Measurements from ENCODE around the gene WNK1.

Gene WNK1

DNA sequence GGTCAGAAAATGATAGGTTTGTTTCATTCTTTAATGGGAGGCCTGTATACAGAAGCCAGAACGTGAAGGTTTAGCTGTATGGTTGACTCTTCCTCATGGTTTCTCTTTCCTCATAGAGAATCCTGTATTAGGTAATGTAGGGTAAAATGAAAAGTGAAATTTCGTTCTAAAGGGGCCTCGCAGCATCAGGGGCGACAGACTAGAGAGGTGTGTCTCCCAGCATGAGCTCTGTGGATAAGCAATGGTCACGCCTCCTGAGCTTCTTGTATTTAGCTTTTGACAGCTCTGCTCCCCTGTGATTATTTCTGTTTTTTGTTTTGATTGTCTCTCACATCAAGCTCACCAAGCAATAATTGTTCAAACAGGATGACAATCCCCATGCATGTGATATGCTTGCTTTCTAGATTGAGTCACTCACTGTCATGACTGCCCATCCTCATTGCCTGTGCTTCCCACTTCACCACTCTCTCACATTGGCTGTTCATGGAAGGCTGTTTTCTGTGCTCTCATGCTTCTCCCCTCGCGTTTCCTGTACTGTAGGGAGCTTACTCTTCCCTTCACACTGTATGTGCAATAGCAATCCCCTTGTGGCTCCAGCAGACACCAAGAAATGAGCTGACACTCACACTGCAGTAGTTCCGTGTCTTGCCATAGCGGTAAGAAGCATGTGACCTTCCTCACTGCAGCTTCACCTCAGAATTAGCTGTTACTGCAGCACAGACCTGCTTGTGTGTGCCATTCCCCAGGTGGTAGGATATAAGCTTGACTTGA, 153.1 kb downstream of the WNK1 start:
- Histone ChIP-seq H3K4me1 (ENCODE audit: control insufficient read depth in 2 of 2, insufficient read depth in 1 of 2, low read depth in 1 of 2, low read length in 2 of 2) (peaks cover 0 to 7% of the 10 kb centered on the region in 2 donors), H2AK5ac (ENCODE audit: low read depth, low read length) (no peak overlapping the region), H3K79me1 (ENCODE audit: low read depth, low read length) (no peaks in the 10 kb centered on the region), H3K9ac (ENCODE audit: low read depth, low read length, poor library complexity) (no peak overlapping the region), H3K27me3 (ENCODE audit: control insufficient read depth in 3 of 3, insufficient read depth in 3 of 3, low read depth in 1 of 3, low read length in 3 of 3) (no peaks in the 10 kb centered on the region), H2BK15ac (ENCODE audit: low read length) (no peak overlapping the region), H3K4ac (ENCODE audit: low read length) (no peak overlapping the region), H3K4me2 (ENCODE audit: insufficient read depth, low read length, poor library complexity, severe bottlenecking) (no peak overlapping the region), H3K18ac (ENCODE audit: low read length) (no peak overlapping the region), H3K36me3 (replicated peaks in 1 of 2; ENCODE audit: control insufficient read depth in 2 of 2, insufficient read depth in 2 of 2, low read length in 2 of 2) (peaks cover 37 to 98% of the 10 kb centered on the region in 2 donors), H3K27ac (replicated peaks; ENCODE audit: low read length) (no peak overlapping the region), H3K9me3 (replicated peaks in 1 of 2; ENCODE audit: control insufficient read depth in 2 of 2, insufficient read depth in 1 of 2, low read depth in 1 of 2, low read length in 2 of 2) (no peaks in the 10 kb centered on the region), H3K14ac (ENCODE audit: low read length) (no peak overlapping the region), H4K8ac (ENCODE audit: low read depth, low read length) (no peak overlapping the region), H2BK120ac (ENCODE audit: low read depth, low read length) (no peak overlapping the region), H4K91ac (ENCODE audit: low read depth, low read length, poor library complexity) (no peak overlapping the region), H2BK12ac (ENCODE audit: low read length) (no peak overlapping the region), H2AFZ (ENCODE audit: low read length) (no peak overlapping the region), H2BK5ac (ENCODE audit: low read length) (no peak overlapping the region), H3K23ac (ENCODE audit: low read depth, low read length, poor library complexity) (no peak overlapping the region), H3K4me3 (ENCODE audit: low read length in 2 of 2) (no peak overlapping the region)
- no peak for DNase-seq (ENCODE audit: low spot score)
- no CpG with 5 or more reads among the region's 9 CpGs for WGBS, 2 donors (ENCODE audit: extremely low coverage in 2 of 2, insufficient read length in 2 of 2, insufficient replicate concordance in 1 of 2)

DNA sequence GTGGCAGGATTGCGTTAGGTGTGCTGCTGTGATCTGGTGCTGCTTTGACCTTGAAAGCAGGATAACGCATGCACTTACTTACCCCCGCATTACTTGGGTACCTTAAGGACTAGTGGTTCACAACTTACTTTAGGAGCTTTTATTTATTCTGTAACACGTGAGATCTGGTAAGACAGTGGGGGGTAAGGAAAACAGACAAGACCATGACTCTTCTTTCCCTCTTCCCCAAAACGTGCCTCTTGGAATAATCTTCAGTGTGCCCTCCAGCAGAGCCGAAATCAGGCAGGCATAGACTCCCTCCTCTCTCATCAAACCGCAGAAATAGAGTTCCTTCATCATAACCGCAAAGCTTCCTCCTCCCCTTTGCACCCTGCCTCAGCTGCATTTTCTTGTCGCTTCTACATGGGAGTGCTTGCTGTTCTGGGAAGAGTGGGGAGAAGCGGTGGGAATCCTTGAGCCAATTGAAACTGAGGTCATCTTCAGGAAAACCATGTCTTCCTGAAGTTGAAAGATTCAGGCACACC, 153.7 kb downstream of the WNK1 start:
- no peaks in the 10 kb centered on the region for H3K79me1 ChIP-seq (ENCODE audit: low read depth, low read length)
- no peak overlapping the region for H2AK5ac ChIP-seq (ENCODE audit: low read depth, low read length)
- no peak for DNase-seq (ENCODE audit: low spot score)
- H3K27ac ChIP-seq (replicated peaks; ENCODE audit: low read length), result no peak overlapping the region
- no peak overlapping the region for H2BK12ac ChIP-seq (ENCODE audit: low read length)
- H3K9me3 ChIP-seq (replicated peaks in 1 of 2; ENCODE audit: control insufficient read depth in 2 of 2, insufficient read depth in 1 of 2, low read depth in 1 of 2, low read length in 2 of 2), result no peaks in the 10 kb centered on the region
- no peak overlapping the region for H2BK120ac ChIP-seq (ENCODE audit: low read depth, low read length)
- no peak overlapping the region for H4K8ac ChIP-seq (ENCODE audit: low read depth, low read length)
- no peak overlapping the region for H3K4me2 ChIP-seq (ENCODE audit: insufficient read depth, low read length, poor library complexity, severe bottlenecking)
- H3K14ac ChIP-seq (ENCODE audit: low read length), result no peak overlapping the region
- WGBS, 2 donors (ENCODE audit: extremely low coverage in 2 of 2, insufficient read length in 2 of 2, insufficient replicate concordance in 1 of 2), result no CpG with 5 or more reads among the region's 10 CpGs
- no peak overlapping the region for H4K91ac ChIP-seq (ENCODE audit: low read depth, low read length, poor library complexity)
- H3K4me1 ChIP-seq (ENCODE audit: control insufficient read depth in 2 of 2, insufficient read depth in 1 of 2, low read depth in 1 of 2, low read length in 2 of 2), result peaks cover 0 to 7% of the 10 kb centered on the region in 2 donors
- H2BK15ac ChIP-seq (ENCODE audit: low read length), result no peak overlapping the region
- H3K9ac ChIP-seq (ENCODE audit: low read depth, low read length, poor library complexity), result no peak overlapping the region
- H3K4ac ChIP-seq (ENCODE audit: low read length), result no peak overlapping the region
- H3K23ac ChIP-seq (ENCODE audit: low read depth, low read length, poor library complexity), result no peak overlapping the region
- H2BK5ac ChIP-seq (ENCODE audit: low read length), result no peak overlapping the region
- H3K18ac ChIP-seq (ENCODE audit: low read length), result no peak overlapping the region
- no peak overlapping the region for H2AFZ ChIP-seq (ENCODE audit: low read length)
- H3K36me3 ChIP-seq (replicated peaks in 1 of 2; ENCODE audit: control insufficient read depth in 2 of 2, insufficient read depth in 2 of 2, low read length in 2 of 2), result peaks cover 34 to 98% of the 10 kb centered on the region in 2 donors
- no peaks in the 10 kb centered on the region for H3K27me3 ChIP-seq (ENCODE audit: control insufficient read depth in 3 of 3, insufficient read depth in 3 of 3, low read depth in 1 of 3, low read length in 3 of 3)
- no peak overlapping the region for H3K4me3 ChIP-seq (ENCODE audit: low read length in 2 of 2)

DNA sequence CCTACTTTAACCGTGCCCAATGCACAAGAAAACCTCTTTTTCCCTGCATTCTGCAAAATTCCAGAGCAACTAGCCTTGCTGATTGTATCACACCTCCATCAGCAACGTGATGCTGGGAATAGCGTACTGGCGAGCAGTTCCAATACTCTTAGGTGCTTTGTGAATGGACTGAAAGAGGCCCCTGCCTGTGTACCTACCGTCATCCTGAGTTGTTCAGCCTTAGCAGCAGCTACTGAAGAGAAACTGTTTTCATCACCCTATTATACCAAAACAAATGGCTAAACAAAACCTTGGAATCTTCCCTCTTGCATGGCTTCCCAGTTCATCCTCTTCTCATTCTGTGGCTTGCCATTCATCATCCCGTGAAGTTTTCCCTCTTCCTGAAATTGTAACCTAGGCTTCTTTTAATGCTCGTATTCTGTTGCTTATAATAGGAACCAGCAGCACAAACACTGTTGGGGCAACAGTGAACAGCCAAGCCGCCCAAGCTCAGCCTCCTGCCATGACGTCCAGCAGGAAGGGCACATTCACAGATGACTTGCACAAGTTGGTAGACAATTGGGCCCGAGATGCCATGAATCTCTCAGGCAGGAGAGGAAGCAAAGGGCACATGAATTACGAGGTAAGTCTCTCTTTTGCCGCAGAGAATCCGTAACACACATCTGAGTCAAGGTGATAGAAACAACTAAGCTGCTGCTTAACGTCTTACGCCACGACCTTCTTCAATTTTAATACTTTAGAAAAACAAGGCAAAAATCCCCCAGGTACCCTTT, 155.2 kb downstream of the WNK1 start:
- Histone ChIP-seq H2AFZ (ENCODE audit: low read length) (no peak overlapping the region), H3K27ac (replicated peaks; ENCODE audit: low read length) (peak overlapping the region; percentile 8), H2BK120ac (ENCODE audit: low read depth, low read length) (no peak overlapping the region), H3K23ac (ENCODE audit: low read depth, low read length, poor library complexity) (no peak overlapping the region), H3K18ac (ENCODE audit: low read length) (no peak overlapping the region), H4K8ac (ENCODE audit: low read depth, low read length) (no peak overlapping the region), H3K36me3 (replicated peaks in 1 of 2; ENCODE audit: control insufficient read depth in 2 of 2, insufficient read depth in 2 of 2, low read length in 2 of 2) (peaks cover 34 to 98% of the 10 kb centered on the region in 2 donors), H3K9ac (ENCODE audit: low read depth, low read length, poor library complexity) (no peak overlapping the region), H3K79me1 (ENCODE audit: low read depth, low read length) (no peaks in the 10 kb centered on the region), H3K27me3 (ENCODE audit: control insufficient read depth in 3 of 3, insufficient read depth in 3 of 3, low read depth in 1 of 3, low read length in 3 of 3) (no peaks in the 10 kb centered on the region), H3K4me2 (ENCODE audit: insufficient read depth, low read length, poor library complexity, severe bottlenecking) (no peak overlapping the region), H3K9me3 (replicated peaks in 1 of 2; ENCODE audit: control insufficient read depth in 2 of 2, insufficient read depth in 1 of 2, low read depth in 1 of 2, low read length in 2 of 2) (no peaks in the 10 kb centered on the region), H3K4ac (ENCODE audit: low read length) (no peak overlapping the region), H3K4me1 (ENCODE audit: control insufficient read depth in 2 of 2, insufficient read depth in 1 of 2, low read depth in 1 of 2, low read length in 2 of 2) (peaks cover 0 to 7% of the 10 kb centered on the region in 2 donors), H3K4me3 (ENCODE audit: low read length in 2 of 2) (no peak overlapping the region), H2BK12ac (ENCODE audit: low read length) (no peak overlapping the region), H2BK5ac (ENCODE audit: low read length) (no peak overlapping the region), H2AK5ac (ENCODE audit: low read depth, low read length) (no peak overlapping the region), H2BK15ac (ENCODE audit: low read length) (no peak overlapping the region), H4K91ac (ENCODE audit: low read depth, low read length, poor library complexity) (no peak overlapping the region), H3K14ac (ENCODE audit: low read length) (no peak overlapping the region)
- no peak for DNase-seq (ENCODE audit: low spot score)
- WGBS, 2 donors (ENCODE audit: extremely low coverage in 2 of 2, insufficient read length in 2 of 2, insufficient replicate concordance in 1 of 2), result no CpG with 5 or more reads among the region's 16 CpGs

DNA sequence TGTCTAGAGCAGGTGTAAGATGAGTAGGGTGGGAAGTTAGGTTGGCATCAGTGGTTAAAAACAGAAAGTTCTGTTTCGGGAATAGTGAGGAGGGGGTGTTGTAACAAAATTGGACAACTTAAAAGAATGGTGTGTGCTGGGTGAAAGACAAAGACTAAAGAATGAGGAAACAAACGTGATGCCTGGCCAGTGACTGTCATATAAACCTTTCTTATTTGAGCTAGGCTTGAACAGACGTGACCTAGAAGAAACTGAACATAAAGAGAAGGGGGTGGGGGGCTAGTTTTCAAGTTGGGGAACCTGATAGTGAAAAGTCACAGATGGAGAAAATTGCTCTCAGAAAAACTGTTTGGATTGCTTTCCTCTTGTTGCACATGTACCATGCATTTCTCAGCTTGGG, 157.5 kb downstream of the WNK1 start:
- Histone ChIP-seq H3K4ac (ENCODE audit: low read length) (no peak overlapping the region), H4K8ac (ENCODE audit: low read depth, low read length) (no peak overlapping the region), H2BK5ac (ENCODE audit: low read length) (no peak overlapping the region), H3K27me3 (ENCODE audit: control insufficient read depth in 3 of 3, insufficient read depth in 3 of 3, low read depth in 1 of 3, low read length in 3 of 3) (no peaks in the 10 kb centered on the region), H3K36me3 (replicated peaks in 1 of 2; ENCODE audit: control insufficient read depth in 2 of 2, insufficient read depth in 2 of 2, low read length in 2 of 2) (peaks cover 39 to 98% of the 10 kb centered on the region in 2 donors), H3K79me1 (ENCODE audit: low read depth, low read length) (no peaks in the 10 kb centered on the region), H2BK12ac (ENCODE audit: low read length) (no peak overlapping the region), H3K9me3 (replicated peaks in 1 of 2; ENCODE audit: control insufficient read depth in 2 of 2, insufficient read depth in 1 of 2, low read depth in 1 of 2, low read length in 2 of 2) (no peaks in the 10 kb centered on the region), H4K91ac (ENCODE audit: low read depth, low read length, poor library complexity) (no peak overlapping the region), H2BK15ac (ENCODE audit: low read length) (no peak overlapping the region), H3K4me3 (ENCODE audit: low read length in 2 of 2) (no peak overlapping the region), H3K4me2 (ENCODE audit: insufficient read depth, low read length, poor library complexity, severe bottlenecking) (no peak overlapping the region), H2AFZ (ENCODE audit: low read length) (no peak overlapping the region), H3K23ac (ENCODE audit: low read depth, low read length, poor library complexity) (no peak overlapping the region), H3K4me1 (ENCODE audit: control insufficient read depth in 2 of 2, insufficient read depth in 1 of 2, low read depth in 1 of 2, low read length in 2 of 2) (peaks cover 0 to 7% of the 10 kb centered on the region in 2 donors), H3K9ac (ENCODE audit: low read depth, low read length, poor library complexity) (no peak overlapping the region), H2BK120ac (ENCODE audit: low read depth, low read length) (no peak overlapping the region), H3K14ac (ENCODE audit: low read length) (no peak overlapping the region), H3K27ac (replicated peaks; ENCODE audit: low read length) (no peak overlapping the region), H3K18ac (ENCODE audit: low read length) (no peak overlapping the region), H2AK5ac (ENCODE audit: low read depth, low read length) (no peak overlapping the region)
- no peak for DNase-seq (ENCODE audit: low spot score)
- no CpG with 5 or more reads among the region's 3 CpGs for WGBS, 2 donors (ENCODE audit: extremely low coverage in 2 of 2, insufficient read length in 2 of 2, insufficient replicate concordance in 1 of 2)
